Esophagus squamous epithelium (tissue), 4 donors: ENCODE measurements around the gene RABL3.

Experiments
- POLR2A ChIP-seq, 4 donors: fragments of 450-650 bp; IDR thresholded peaks; one replicate each; pipeline ENCODE4 v1.6.1; 2017; ENCODE audit warnings: antibody characterized with exemption in 4 of 4, mild to moderate bottlenecking in 4 of 4, moderate library complexity in 3 of 4
- TF ChIP-seq, protein P1 (sequence below), 6 experiments: fragments of 450-650 bp in 4 of 6; fragments of 200-600 bp in 2 of 6; sonication (generic) in 2 of 6; IDR thresholded peaks; one replicate each; pipeline ENCODE4 v1.5.1; 2016 to 2019; ENCODE audit warnings: antibody characterized with exemption in 6 of 6, mild to moderate bottlenecking in 4 of 6, moderate library complexity in 4 of 6

DNA sequence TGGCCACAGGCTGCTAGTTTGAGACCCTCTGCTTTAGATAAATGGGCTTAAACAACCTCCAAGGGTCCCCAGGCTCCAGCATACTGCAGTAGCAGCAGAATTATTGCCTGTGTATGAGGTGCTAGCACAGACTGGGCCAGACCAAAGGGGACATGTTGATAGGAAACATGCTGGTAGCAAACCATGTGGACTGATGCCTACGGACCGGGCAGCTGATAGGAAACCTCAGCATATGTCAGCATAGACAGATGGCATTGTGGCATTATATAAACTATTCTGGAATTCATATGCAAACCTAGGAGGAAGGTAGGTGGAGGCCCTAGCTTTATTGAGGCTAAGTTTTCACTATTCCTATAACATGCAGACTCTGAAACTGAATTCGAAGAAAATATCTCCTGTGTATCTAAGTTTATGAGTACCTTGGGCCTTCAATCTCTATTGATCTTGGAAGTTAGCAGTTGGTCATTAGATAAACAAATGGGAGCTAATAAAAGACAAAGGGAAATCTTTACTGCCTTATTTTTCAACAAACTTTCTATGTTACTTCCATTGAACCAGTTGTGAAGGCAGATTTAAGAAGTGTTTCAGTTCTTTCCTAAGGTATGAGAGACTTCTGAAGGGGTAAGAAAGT, 58.5 kb downstream of the RABL3 start:
- TF ChIP-seq, protein P1, sequence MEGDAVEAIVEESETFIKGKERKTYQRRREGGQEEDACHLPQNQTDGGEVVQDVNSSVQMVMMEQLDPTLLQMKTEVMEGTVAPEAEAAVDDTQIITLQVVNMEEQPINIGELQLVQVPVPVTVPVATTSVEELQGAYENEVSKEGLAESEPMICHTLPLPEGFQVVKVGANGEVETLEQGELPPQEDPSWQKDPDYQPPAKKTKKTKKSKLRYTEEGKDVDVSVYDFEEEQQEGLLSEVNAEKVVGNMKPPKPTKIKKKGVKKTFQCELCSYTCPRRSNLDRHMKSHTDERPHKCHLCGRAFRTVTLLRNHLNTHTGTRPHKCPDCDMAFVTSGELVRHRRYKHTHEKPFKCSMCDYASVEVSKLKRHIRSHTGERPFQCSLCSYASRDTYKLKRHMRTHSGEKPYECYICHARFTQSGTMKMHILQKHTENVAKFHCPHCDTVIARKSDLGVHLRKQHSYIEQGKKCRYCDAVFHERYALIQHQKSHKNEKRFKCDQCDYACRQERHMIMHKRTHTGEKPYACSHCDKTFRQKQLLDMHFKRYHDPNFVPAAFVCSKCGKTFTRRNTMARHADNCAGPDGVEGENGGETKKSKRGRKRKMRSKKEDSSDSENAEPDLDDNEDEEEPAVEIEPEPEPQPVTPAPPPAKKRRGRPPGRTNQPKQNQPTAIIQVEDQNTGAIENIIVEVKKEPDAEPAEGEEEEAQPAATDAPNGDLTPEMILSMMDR (IDR thresholded peaks at IDR 0.05), result no peak
- no peak for TF ChIP-seq POLR2A (IDR thresholded peaks at IDR 0.05)
